IMR-90 (cell line): ENCODE results near the gene PNPLA1. TPM values are rescaled to one million over a fixed set of nuclear protein-coding genes. Genes with fewer than 3 reads are reported as not detected.

Experiments
- ATAC-seq: fragments of 200-7000 bp; cut with Tn5 transposase; 2 replicates; pipeline ENCODE4 v1.9.1; 2020; ENCODE audit warnings: low read depth, mild to moderate bottlenecking, moderate library complexity
- BruUV-seq: library from RNA; stranded (reverse); fragments of 400-500 nt; replicated peaks from 2 replicates; lab custom pipeline; 2021; lab: Mats Ljungman, UMichigan
- CTCF ChIA-PET: fragments of 300-600 bp; formaldehyde crosslinking; extraction: SDS; loops from one replicate; lab custom pipeline; 2021; ENCODE audit warnings: antibody characterized with exemption; lab: Yijun Ruan, JAX
- POLR2A ChIA-PET: fragments of 300-600 bp; sonication (Branson Sonifier 250); formaldehyde crosslinking; loops from one replicate; lab custom pipeline; 2022; ENCODE audit warnings: antibody characterized with exemption; ENCODE audit not compliant: unreplicated experiment; lab: Charles Lee
- DNase-seq: peaks from one replicate; pipeline ENCODE4 v3.0.0; 2013
- H2AFZ ChIP-seq: replicated peaks from 2 replicates; pipeline ENCODE3; 2013; ENCODE audit warnings: low read length, mild to moderate bottlenecking; ENCODE audit not compliant: poor library complexity
- H2AK5ac ChIP-seq: 2 replicates; pipeline ENCODE4 v1.6.1; 2013; ENCODE audit warnings: low read depth, low read length, inconsistent platforms
- H2AK9ac ChIP-seq: replicated peaks from 2 replicates; pipeline ENCODE3; 2013; ENCODE audit warnings: mild to moderate bottlenecking, low read depth, low read length, moderate library complexity; ENCODE audit not compliant: poor library complexity
- H2BK120ac ChIP-seq: 2 replicates; pipeline ENCODE4 v1.6.1; 2013; ENCODE audit warnings: low read depth, low read length, inconsistent platforms
- H2BK15ac ChIP-seq: 3 replicates; pipeline ENCODE4 v1.6.1; 2013; ENCODE audit warnings: low read depth, low read length, inconsistent platforms
- H2BK20ac ChIP-seq: 2 replicates; pipeline ENCODE4 v1.6.1; 2013; ENCODE audit warnings: low read depth, mild to moderate bottlenecking, inconsistent platforms, low read length, moderate library complexity
- H2BK5ac ChIP-seq: 2 replicates; pipeline ENCODE4 v1.6.1; 2013; ENCODE audit warnings: mild to moderate bottlenecking, low read depth, low read length, inconsistent platforms; ENCODE audit not compliant: poor library complexity, severe bottlenecking
- H3K14ac ChIP-seq: replicated peaks from 2 replicates; pipeline ENCODE4 v1.6.1; 2013; ENCODE audit warnings: low read depth, low read length, inconsistent platforms
- H3K18ac ChIP-seq: 2 replicates; pipeline ENCODE4 v1.6.1; 2013; ENCODE audit warnings: low read depth, low read length, control low read depth
- H3K23ac ChIP-seq: 2 replicates; pipeline ENCODE4 v1.6.1; 2013; ENCODE audit warnings: low read depth, low read length, inconsistent platforms
- H3K27ac ChIP-seq: 2 replicates; pipeline ENCODE4 v1.5.1; 2013; ENCODE audit warnings: mild to moderate bottlenecking, control low read depth, low read length; ENCODE audit not compliant: insufficient read depth
- H3K27me3 ChIP-seq: 2 replicates; pipeline ENCODE4 v1.6.1; 2013; ENCODE audit warnings: low read length; ENCODE audit not compliant: control insufficient read depth, insufficient read depth
- H3K36me3 ChIP-seq: 2 replicates; pipeline ENCODE4 v1.6.1; 2013; ENCODE audit warnings: low read length, mixed read lengths; ENCODE audit not compliant: control insufficient read depth, insufficient read depth
- H3K4ac ChIP-seq: 2 replicates; pipeline ENCODE4 v1.6.1; 2013; ENCODE audit warnings: low read depth, low read length, inconsistent platforms
- H3K4me1 ChIP-seq: 2 replicates; pipeline ENCODE4 v1.6.1; 2013; ENCODE audit warnings: low read length, mixed read lengths; ENCODE audit not compliant: control insufficient read depth, insufficient read depth
- H3K4me2 ChIP-seq: 2 replicates; pipeline ENCODE4 v1.6.1; 2013; ENCODE audit warnings: low read depth, mild to moderate bottlenecking, control low read depth, low read length, moderate library complexity
- H3K4me3 ChIP-seq: 2 replicates; pipeline ENCODE4 v1.5.1; 2013; ENCODE audit warnings: low read depth, mild to moderate bottlenecking, control low read depth, low read length, moderate library complexity; ENCODE audit not compliant: insufficient read depth
- H3K56ac ChIP-seq: 2 replicates; pipeline ENCODE4 v1.6.1; 2013; ENCODE audit warnings: low read length, inconsistent platforms; ENCODE audit not compliant: insufficient read depth; ENCODE audit errors: extremely low read depth
- H3K79me1 ChIP-seq, 2 experiments: 2 replicates each; pipeline ENCODE4 v1.6.1; 2013; ENCODE audit warnings: low read length in 2 of 2, inconsistent platforms in 1 of 2, low read depth in 1 of 2
- H3K9ac ChIP-seq: 2 replicates; pipeline ENCODE4 v1.6.1; 2013; ENCODE audit warnings: low read depth, low read length, control low read depth
- H3K9me1 ChIP-seq: 2 replicates; pipeline ENCODE4 v1.6.1; 2013; ENCODE audit warnings: low read length, inconsistent platforms; ENCODE audit not compliant: insufficient read depth
- H3K9me3 ChIP-seq: 2 replicates; pipeline ENCODE4 v1.6.1; 2013; ENCODE audit warnings: low read length; ENCODE audit not compliant: control insufficient read depth, insufficient read depth
- H4K20me1 ChIP-seq: 2 replicates; pipeline ENCODE4 v1.6.1; 2013; ENCODE audit warnings: low read length, inconsistent platforms; ENCODE audit not compliant: insufficient read depth
- H4K5ac ChIP-seq: 2 replicates; pipeline ENCODE4 v1.6.1; 2013; ENCODE audit warnings: mild to moderate bottlenecking, low read depth, low read length, control low read depth
- H4K8ac ChIP-seq, 2 experiments: 2 replicates each; pipeline ENCODE4 v1.6.1; 2013; ENCODE audit warnings: low read depth in 2 of 2, low read length in 2 of 2, control low read depth in 1 of 2, inconsistent platforms in 1 of 2
- H4K91ac ChIP-seq: 2 replicates; pipeline ENCODE4 v1.6.1; 2013; ENCODE audit warnings: low read depth, low read length, inconsistent platforms; ENCODE audit not compliant: insufficient read depth
- BHLHE40 ChIP-seq: fragments of 150-350 bp; IDR thresholded peaks from 2 replicates; pipeline ENCODE4 v1.6.1; 2016; ENCODE audit warnings: mild to moderate bottlenecking, low read depth, low read length
- CEBPB ChIP-seq: IDR thresholded peaks from 2 replicates; pipeline ENCODE4 v1.6.1; 2012; ENCODE audit warnings: low read depth, low read length, improper control_type of control experiment
- CHD1 ChIP-seq: IDR thresholded peaks from 2 replicates; pipeline ENCODE4 v1.6.1; 2012; ENCODE audit warnings: low read depth, low read length, improper control_type of control experiment
- CTCF ChIP-seq: conservative IDR thresholded peaks from 2 replicates; pipeline ENCODE4 v1.5.1; 2012; ENCODE audit warnings: mild to moderate bottlenecking, low read depth, low read length, improper control_type of control experiment
- ELK1 ChIP-seq: fragments of 150-350 bp; IDR thresholded peaks from 2 replicates; pipeline ENCODE4 v1.6.1; 2016; ENCODE audit warnings: low read depth, mild to moderate bottlenecking, low read length, moderate library complexity, borderline replicate concordance
- FOS ChIP-seq: fragments of 150-350 bp; IDR thresholded peaks from 2 replicates; pipeline ENCODE4 v1.6.1; 2016; ENCODE audit warnings: low read depth, low read length
- MAFK ChIP-seq: IDR thresholded peaks from 2 replicates; pipeline ENCODE4 v1.6.1; 2012; ENCODE audit warnings: low read depth, low read length, improper control_type of control experiment
- MAZ ChIP-seq: IDR thresholded peaks from 2 replicates; pipeline ENCODE4 v1.6.1; 2012; ENCODE audit warnings: low read depth, mild to moderate bottlenecking, low read length, improper control_type of control experiment, moderate library complexity, borderline replicate concordance
- MXI1 ChIP-seq: IDR thresholded peaks from 2 replicates; pipeline ENCODE4 v1.6.1; 2012; ENCODE audit warnings: low read depth, mild to moderate bottlenecking, low read length, moderate library complexity, borderline replicate concordance
- NFE2L2 ChIP-seq: fragments of 150-350 bp; IDR thresholded peaks from 2 replicates; pipeline ENCODE4 v1.6.1; 2016; ENCODE audit warnings: low read depth, mild to moderate bottlenecking, low read length
- POLR2A ChIP-seq: IDR thresholded peaks from 2 replicates; pipeline ENCODE4 v1.6.1; 2012; ENCODE audit warnings: mild to moderate bottlenecking, low read depth, low read length
- RAD21 ChIP-seq: IDR thresholded peaks from 2 replicates; pipeline ENCODE4 v1.6.1; 2012; ENCODE audit warnings: low read length, improper control_type of control experiment
- RCOR1 ChIP-seq: IDR thresholded peaks from 2 replicates; pipeline ENCODE4 v1.6.1; 2012; ENCODE audit warnings: mild to moderate bottlenecking, low read length, improper control_type of control experiment; ENCODE audit not compliant: insufficient replicate concordance
- RFX5 ChIP-seq: IDR thresholded peaks from 2 replicates; pipeline ENCODE4 v1.8.0; 2012; ENCODE audit warnings: low read depth, mild to moderate bottlenecking, low read length, moderate library complexity
- SMC3 ChIP-seq: fragments of 150-350 bp; IDR thresholded peaks from 2 replicates; pipeline ENCODE4 v1.6.1; 2016; ENCODE audit warnings: low read depth, mild to moderate bottlenecking, antibody characterized with exemption, low read length, moderate library complexity
- USF2 ChIP-seq: fragments of 150-350 bp; IDR thresholded peaks from 2 replicates; pipeline ENCODE4 v1.6.1; 2017; ENCODE audit warnings: mild to moderate bottlenecking, antibody characterized with exemption, low read length, low read depth
- WGBS, 2 experiments: methylation state at CpG; one replicate each; pipeline versions ENCODE4 v1.1.5 to v1.1.7; 2013; ENCODE audit warnings: missing lambda C conversion rate in 2 of 2; ENCODE audit not compliant: insufficient read length in 1 of 2; ENCODE audit errors: extremely low coverage in 2 of 2; 5-methylcytosine and 5-hydroxymethylcytosine counted together
- dilution Hi-C: fragments of 300-500 bp; cut with HindIII; formaldehyde crosslinking; loops from one replicate; pipeline ENCODE4 v1.14.3; 2018; ENCODE audit warnings: low sequenced_read_pairs; ENCODE audit not compliant: unreplicated experiment
- in situ Hi-C: fragments of 300-500 bp; cut with MboI; formaldehyde crosslinking; loops from 3 replicates; pipeline ENCODE4 v1.14.3; 2019; ENCODE audit warnings: low sequenced_read_pairs, inconsistent platforms, mixed read lengths
- intact Hi-C: fragments of 100-400 bp; cut with micrococcal nuclease; formaldehyde crosslinking; loops from 2 replicates; pipeline ENCODE4 v1.10.0; 2022
- polyA plus RNA-seq, 3 experiments: library from polyadenylated mRNA; depleted of rRNA; stranded (reverse); fragments of >200 nt; gene quantifications; 2 replicates each; pipeline ENCODE4 v1.2.3, GENCODE V29; 2012; ENCODE audit warnings: low replicate concordance in 1 of 3
- total RNA-seq: library from RNA; depleted of rRNA; stranded (reverse); fragments of >200 nt; gene quantifications from 2 replicates; pipeline ENCODE4 v1.2.3, GENCODE V29; 2012

The PNPLA1 gene
- total and polyA plus RNA-seq, 2 of the 4 experiments (the other 2 are of a cell fraction): not detected

GRCh38 chr6:36329798-36330291 lies 60.0 kb downstream of the PNPLA1 start:
- no peak overlapping the region for H3K14ac ChIP-seq
- TF ChIP-seq NFE2L2: no peak
- TF ChIP-seq ELK1: no peak
- no peak for TF ChIP-seq MAFK
- no peak for TF ChIP-seq MAZ
- TF ChIP-seq POLR2A: no peak
- no peak for TF ChIP-seq FOS
- TF ChIP-seq CHD1: no peak
- TF ChIP-seq CTCF: no peak
- TF ChIP-seq RAD21: no peak
- no peak for TF ChIP-seq RFX5
- TF ChIP-seq MXI1: no peak
- TF ChIP-seq SMC3: no peak
- TF ChIP-seq RCOR1: no peak
- TF ChIP-seq CEBPB: no peak
- no peak for TF ChIP-seq BHLHE40
- TF ChIP-seq USF2: no peak
- no TSS peak for BruUV-seq
- no peak overlapping the region for H4K5ac ChIP-seq
- in situ Hi-C loops (no loop called here), intact Hi-C loops (no loop called here), dilution Hi-C loops (no loop called here)
- H3K4ac ChIP-seq: no peak overlapping the region
- H3K23ac ChIP-seq: no peak overlapping the region
- DNase-seq (no peak), ATAC-seq (no peak)
- H2AFZ ChIP-seq: no peak overlapping the region
- H3K56ac ChIP-seq: no peak overlapping the region
- H2BK120ac ChIP-seq: no peak overlapping the region
- H2AK9ac ChIP-seq: no peak overlapping the region
- 0 out of 2 replicates have a peak, but pooled peaks cover 2% of the 10 kb centered on the region for H3K9me1 ChIP-seq
- no peak overlapping the region for H2BK20ac ChIP-seq
- ChIA-PET CTCF (interaction anchor here (1.1 kb wide), 1 partner anchor 11 kb away, joined by 3 read pairs; no protein-coding TSS in a partner anchor), POLR2A (no interaction called here)
- H3K4me3 ChIP-seq: no peak overlapping the region
- no peaks in the 10 kb centered on the region for H3K36me3 ChIP-seq
- no peaks in the 10 kb centered on the region; the same call in 1 of the 2 replicates for H3K4me1 ChIP-seq
- no peak overlapping the region for H3K4me2 ChIP-seq
- no peaks in the 10 kb centered on the region for H3K79me1 ChIP-seq
- H2BK5ac ChIP-seq: no peak overlapping the region
- no peak overlapping the region for H3K18ac ChIP-seq
- no peak overlapping the region for H2AK5ac ChIP-seq
- H3K27ac ChIP-seq: no peak overlapping the region
- no peak overlapping the region for H4K91ac ChIP-seq
- WGBS, 2 experiments: 76% methylated on average over 7 of the region's 14 CpGs; no CpG with 5 or more reads in 1 of the 2 experiments
- H3K9me3 ChIP-seq: no peaks in the 10 kb centered on the region
- H3K27me3 ChIP-seq: peaks cover 85% of the 10 kb centered on the region
- no peak overlapping the region for H4K8ac ChIP-seq
- H2BK15ac ChIP-seq: no peak overlapping the region
- H3K9ac ChIP-seq: no peak overlapping the region
- no peaks in the 10 kb centered on the region for H4K20me1 ChIP-seq
